GDM1 (cell line): Measurements from ENCODE around the gene PNPLA1.

Experiments used
- DNase-seq: peaks from one replicate; lab custom pipeline; 2025; lab: John Stamatoyannopoulos, UW

The PNPLA1 gene, protein sequence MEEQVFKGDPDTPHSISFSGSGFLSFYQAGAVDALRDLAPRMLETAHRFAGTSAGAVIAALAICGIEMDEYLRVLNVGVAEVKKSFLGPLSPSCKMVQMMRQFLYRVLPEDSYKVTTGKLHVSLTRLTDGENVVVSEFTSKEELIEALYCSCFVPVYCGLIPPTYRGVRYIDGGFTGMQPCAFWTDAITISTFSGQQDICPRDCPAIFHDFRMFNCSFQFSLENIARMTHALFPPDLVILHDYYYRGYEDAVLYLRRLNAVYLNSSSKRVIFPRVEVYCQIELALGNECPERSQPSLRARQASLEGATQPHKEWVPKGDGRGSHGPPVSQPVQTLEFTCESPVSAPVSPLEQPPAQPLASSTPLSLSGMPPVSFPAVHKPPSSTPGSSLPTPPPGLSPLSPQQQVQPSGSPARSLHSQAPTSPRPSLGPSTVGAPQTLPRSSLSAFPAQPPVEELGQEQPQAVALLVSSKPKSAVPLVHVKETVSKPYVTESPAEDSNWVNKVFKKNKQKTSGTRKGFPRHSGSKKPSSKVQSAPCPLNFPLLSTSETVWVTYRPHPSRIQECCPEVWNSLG

DNA sequence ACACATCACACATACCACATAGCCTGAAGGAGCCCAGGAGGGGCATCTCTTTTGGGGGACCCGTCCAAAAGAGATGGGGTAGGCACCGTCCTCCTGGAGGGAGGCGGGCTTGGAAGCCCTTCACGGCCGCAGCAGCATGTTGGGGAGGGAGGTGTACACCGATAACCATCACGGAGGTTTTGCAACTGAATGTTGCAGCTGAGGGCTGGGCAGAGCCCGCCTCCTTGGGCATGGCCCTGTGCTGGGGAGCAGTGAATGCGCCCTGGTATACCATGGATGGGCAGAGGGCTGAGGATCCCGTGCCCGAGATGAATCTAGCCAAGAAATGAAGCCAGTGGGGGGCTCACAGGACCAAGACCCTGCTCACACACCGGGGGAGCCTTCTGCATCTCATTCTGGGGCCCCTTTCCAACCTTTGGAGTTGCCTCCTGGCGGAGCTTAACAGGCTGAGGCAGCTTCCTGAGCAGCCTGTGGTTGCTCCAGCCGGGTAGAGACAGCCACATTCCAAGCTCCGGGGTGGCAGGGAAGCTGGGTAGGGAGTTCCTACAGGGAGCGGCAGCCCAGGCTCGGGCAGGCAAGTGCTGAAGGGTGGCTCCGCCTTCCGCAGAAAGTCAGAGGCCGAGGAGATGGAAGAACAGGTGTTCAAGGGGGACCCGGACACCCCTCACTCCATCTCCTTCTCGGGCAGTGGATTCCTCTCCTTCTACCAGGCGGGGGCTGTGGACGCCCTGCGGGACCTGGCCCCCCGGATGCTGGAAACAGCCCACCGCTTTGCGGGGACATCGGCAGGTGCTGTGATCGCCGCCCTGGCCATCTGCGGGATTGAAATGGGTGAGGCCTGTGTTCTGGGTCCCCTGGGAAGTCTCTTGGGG, at the start of gene PNPLA1:
TSS of gene PNPLA1 (plus strand) at position 227 of the 872 bp plus-strand sequence. CDS start at position 627, 400 bp downstream.
- no peak for DNase-seq

DNA sequence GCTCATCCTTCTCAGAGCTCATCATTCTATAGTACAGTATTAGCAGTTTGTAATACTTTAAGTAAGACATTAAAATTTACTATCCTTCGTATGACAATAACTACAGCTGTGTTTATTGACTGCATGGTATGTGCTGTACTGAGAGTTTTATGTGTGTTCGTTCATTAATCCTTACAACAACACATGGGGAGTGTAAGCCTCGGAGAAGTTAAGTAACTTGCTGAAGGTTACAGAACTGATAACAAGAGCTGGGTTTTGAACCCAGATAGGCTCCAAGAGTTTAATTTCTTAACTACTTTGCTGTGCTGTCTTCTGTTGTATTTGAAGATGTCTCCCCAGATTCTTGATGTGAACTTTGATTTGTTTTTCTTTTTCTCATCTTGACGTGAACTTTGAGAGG, 49.6 kb upstream of the PNPLA1 start:
- DNase-seq = no peak

DNA sequence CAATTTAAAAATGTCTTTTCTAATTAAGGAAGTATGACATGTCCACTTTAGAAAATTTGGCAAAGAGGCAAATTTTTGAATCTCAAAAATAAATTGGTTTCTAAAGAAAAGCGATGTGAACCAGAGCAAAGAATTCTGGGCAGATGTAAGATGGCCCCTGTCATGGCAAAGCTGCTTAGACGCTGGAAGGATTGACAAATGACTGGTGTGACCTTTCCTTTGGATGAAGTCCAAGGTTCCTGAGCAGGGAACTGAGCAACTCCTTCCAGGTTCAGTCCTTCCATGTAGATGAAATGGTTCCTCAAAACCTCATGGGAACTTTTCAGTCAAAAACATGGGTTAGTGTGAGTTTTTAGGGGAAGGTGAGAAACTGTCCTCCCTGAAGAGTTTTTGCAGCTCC, 48.2 kb upstream of the PNPLA1 start:
- DNase-seq = no peak

DNA sequence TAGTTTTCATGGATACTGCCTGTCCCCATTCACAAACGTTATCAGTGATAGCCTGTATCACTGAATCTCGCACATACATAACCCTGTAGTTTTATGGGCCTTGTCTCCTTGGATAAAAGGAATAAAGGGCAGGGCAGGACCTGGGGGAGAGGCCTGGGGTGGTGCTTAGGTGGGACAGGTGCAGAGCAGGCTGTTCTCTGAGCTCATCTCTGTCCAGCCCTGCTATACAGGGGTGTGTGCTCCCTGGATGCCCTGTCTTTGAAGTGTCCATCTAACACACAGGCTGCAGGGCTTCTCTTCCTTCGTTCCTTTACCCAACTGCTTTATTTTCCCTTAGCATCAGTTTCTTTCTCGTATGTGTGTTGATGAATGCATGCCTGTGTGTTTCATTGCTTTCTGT, 46.9 kb upstream of the PNPLA1 start:
- DNase-seq = no peak

DNA sequence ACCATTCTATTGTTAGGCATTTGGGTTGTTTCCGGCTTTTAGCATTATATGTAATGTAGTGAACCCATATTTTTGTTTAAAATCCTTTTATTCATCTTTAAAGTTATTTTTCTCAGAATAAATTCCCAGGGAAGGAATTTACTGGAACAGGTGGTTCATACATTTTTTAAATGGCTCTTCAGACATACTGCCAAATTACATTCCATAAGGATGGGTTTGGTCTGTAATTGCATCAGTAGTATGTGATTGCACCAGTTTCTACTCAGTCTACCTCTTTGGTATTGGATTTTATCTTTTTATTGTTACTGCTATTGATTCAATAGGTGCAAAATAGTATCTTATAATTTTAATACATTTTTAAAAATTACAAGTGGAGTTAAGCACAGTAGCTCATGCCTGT, 46.2 kb upstream of the PNPLA1 start:
- no peak for DNase-seq

DNA sequence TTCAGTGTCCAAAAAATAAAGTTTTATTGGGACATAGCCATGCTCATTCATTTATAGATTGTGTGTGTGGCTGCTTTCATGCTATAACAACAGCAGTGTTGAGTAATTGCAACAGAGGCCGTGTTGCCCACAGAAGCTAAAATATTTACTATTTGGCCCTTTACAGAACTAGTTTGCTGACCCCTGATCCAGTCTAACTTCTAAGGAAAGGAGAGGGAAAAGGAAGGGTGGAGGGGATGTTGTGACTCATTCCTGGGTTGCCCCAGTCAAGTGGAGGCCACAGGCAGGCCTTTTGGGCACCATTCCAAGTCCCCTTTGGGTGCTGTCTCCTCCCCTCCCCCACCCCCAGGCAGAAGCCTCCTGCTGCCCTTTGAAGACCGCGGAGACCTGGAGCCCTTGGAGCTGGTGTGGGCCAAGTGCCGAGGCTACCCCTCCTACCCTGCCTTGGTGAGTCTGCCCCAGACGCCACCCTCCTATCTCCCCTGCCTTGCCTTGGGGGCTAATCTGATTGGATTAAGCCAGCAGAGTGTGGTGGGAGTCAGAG, 44.9 kb upstream of the PNPLA1 start:
- DNase-seq = no peak

DNA sequence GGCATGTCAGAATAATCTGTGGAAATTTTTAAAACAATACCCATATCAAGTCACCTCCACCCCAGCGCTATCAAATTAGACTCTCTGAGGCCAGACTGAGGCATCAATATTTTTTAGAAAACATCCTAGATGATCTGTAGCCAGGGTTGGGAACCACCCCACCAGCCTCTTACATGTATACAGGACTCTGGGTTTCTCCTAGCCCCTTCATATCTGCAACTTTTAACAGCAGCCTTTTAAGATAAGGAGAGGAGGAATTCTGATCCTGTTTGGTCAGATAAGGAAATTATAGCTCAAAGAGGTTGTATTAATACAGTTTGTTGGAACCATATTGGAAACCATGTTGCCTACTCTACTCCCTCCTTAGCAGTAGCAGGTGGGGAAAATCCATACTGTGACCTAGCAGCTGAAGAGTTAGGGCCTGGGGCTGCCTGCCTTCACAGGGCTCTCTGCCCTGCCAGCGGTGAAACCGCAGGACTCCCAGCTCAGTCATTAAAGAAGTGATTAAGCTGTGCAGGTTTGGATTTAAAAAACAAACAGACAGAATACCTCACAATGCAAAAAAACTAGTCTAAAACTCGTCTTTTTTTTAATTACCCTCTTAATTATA, 43.3 kb upstream of the PNPLA1 start:
- DNase-seq = no peak

DNA sequence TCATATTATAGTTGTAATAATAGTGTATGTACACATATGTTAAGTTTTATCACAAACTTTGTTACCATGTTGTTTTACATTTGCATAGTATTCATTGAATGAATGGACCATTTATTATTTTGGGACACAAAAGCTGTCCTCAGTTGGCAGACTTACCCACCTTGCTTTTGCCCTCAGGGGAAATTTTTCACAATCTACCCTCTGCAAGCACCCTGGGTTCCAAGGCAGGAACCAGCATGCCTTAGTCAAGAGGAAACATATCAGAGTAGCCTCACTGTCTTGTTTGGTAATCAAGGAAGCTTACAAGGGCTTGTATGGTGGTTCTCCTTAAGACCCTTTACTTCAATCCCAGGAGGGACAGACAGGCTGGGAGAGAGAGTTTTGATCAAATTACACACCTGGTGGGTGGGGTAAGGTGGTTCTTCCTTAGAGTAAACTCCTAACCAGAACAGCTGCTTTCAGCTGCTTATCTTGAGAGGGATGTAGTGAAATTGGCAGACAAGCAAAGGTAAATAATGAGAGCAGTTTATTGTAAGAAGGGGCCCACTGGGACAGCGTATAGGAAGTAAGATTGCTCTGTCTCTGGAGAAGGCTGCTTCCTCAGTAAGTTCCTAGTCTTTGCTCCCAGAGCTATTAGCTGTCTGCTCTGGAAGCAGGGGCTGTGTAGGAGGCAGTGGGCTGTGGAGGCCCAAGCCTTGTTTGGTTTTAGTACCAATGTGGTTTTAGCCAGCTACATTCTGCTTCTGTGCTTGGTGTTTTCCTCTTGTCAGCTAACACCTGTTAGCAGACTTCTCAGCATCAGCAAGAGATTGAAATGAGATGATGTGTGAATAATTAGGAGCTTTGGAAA, 42.3 kb upstream of the PNPLA1 start:
- no peak for DNase-seq

DNA sequence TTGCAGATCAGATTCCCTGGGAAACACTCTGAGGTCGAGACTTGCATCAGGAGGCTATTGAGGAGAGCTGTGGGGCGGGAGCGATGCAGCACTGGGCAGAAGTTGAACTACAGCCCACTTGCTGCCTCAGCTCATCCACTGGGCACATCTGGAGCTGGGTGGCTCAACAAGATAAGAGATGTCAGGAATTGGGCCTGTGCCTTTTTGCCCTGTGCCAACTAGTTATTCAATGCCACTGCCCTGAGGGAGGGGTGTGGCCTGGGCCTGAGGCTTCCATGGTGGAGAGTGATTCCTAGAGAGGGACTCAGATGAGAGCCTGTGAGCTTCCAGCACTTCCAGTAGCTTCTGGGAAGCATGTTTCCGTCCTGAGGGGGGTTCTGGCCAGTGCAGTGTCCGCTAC, 40.6 kb upstream of the PNPLA1 start:
- DNase-seq = no peak

DNA sequence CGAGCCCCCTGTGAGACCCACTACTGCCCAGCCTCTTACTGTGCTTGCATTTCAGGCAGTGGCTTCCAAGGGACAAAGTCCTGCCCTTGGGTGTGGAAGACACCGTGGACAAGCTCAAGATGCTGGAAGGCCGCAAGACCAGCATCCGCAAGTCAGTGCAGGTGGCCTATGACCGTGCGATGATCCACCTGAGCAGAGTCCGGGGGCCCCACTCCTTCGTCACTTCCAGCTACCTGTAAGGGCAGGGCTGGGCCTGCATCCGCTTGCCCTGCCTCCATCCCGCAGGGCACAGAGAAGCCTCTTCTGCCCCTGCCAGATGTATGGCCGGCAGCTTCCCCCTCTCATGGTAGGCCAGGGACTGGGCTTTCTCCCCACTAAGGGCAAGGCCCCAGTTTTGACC, 39.5 kb upstream of the PNPLA1 start:
- DNase-seq = no peak

DNA sequence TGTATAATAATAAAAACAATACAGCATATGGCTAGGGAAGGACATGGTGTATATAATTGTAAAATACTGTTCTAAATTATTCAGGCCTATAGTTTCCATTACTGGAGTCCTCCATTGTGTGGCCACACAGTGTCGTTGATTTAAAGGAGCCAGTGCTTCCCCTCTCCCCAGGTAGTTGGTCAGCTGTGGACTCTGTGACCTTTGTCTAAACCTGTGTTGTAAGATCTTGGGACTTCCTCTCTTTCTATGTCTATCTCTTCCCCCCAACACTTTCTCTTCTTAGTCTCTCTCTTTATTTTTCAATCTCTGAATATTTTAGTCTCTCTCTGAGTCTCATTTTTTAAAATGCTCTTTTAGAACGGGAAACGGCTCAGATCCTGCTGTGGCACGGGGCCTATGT, 37.7 kb upstream of the PNPLA1 start:
- DNase-seq = no peak

DNA sequence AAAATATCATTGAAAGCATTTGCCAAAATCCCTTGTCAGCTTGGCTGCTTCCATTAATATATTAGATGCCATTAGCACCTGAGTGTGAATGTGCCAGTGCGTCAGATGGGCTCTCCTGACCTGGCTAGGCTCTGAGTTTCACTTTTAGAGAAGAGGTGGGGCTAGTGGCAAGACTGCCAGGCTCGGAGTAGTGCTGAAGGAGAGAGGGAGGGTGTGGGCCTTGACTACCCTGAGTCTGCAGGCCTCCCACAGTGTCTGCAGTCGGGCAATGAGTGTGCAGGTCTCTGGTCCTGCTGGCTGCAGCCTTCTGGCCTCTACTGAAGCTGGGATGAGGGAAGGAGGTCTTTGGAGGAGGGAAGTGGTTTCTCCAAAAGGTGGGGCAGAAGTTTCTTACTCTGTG, 34.6 kb upstream of the PNPLA1 start:
- DNase-seq = no peak

DNA sequence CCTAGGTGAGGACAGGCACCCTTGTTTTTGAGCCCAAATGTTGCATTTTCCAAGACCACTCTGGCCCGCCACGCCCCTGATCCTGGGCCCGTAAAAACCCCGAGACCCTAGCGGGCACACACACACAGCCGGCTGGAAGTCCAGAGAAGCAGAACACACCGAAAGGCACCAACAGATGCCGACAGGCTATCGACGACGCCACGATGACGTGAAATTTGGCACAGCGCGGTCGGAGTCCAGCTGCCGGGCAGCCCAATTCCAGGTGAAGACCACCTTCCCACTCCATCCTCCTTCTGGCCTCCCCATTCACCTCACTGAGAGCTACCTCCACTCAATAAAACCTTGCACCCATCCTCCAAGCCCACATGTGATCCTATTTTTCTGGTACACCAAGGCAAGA, 34.0 kb upstream of the PNPLA1 start:
- no peak for DNase-seq

DNA sequence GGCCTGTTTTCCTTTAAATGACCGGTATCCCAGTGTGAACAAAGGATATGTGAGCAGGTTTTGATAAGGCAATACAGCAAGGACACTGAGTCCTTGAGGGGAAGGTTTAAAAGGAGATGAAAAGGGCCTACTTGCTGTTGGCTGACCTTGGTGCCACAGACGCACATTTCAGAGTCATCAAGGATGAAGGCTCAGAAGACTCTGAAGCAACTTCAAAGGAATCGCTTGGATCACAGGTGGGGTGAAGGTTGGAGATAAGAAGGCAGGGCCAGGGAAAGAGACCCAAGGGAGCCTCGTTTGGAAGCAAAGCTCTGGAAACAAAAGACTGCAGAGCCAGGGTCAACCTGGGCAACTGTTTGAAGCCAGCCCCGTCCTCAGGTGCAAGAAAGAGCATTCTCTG, 30.1 kb upstream of the PNPLA1 start:
- DNase-seq = no peak

DNA sequence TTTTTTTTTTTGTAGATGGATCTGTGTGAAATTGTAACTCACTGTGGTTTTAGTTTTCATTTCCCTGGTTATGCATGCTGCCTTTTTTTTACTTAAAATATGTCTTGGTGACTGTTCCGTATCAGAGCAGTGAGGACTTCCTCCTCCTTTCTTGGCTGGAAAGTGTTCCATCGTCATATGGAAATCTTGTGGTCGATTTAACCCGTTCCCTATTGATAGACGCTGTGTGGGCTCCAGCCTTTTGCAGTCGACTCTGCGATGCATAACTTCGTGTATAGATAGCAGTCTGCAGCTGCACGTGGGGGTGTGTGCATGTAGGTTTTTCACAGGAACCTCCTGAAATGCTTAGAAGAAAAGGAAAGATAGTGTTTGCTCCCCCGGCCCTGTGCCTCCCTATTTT, 28.1 kb upstream of the PNPLA1 start:
- peak; percentile 61 for DNase-seq

DNA sequence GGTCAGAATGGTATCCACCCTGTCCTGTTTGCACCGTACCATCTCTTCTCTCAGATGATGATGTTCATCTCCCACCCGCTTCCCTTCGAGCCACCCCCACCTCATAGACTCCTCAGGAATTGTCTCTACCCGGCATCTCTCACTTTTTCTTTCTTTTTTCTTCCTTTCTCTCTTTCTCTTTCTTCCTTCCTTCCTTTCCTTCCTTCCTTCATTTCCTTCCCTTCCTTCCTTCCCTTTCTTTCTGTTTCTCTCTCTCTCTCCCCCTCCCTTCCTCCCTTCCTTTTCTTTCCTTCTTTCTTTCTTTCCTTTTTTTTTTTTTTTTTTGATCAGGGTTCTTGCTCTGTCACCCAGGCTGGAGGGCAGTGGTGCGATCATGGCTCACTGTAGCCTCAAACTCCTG, 27.7 kb upstream of the PNPLA1 start:
- no peak for DNase-seq

DNA sequence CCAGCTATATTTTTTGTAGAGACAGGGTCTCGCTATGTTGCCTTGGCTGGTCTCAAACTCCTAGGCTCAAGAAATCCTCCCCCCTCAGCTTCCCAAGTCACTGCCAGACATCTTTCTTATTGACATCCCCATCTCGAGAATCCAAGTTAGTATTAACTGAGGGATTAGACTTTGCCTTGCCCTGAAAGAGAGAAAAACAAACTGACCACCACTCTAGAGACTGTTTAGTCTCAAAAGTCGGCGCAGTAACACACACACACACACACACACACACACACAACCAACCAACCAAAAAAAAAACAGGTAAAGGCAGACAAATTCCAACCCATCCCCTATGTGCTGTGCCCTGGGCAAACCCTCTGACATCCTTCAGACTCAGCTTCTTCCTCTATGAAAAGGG, 27.2 kb upstream of the PNPLA1 start:
- DNase-seq = no peak

DNA sequence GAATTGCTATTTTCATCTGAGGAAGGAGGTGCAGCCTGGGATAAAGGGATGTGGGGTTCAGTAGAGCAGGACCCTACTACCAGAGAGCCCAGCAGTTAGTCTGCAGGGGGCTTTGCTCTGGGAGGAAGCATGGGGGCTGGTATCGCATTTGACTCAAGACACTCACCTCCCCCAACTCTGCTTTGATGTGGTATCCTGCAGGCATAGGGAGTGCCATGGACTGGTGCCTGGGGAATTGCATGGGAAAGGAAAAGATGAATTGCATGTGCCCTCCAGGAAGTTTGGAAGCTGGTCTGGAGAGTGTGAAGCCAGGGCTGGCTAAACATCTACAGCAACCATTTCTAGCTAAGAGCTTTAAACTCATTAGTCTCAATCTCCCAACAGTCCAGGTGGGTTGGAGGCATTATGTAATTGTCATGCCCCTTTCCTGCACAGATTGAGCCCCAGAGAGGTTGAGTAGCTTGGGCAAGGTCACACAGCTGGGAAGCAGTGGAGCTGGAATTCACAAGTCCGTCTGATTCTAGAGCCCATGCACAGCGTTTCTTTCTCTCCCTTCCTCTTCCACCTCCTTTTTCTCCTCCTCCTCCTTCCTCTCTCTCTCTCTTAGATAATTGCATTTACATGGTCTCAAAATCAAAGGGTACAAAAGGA, 26.2 kb upstream of the PNPLA1 start:
- DNase-seq = no peak

DNA sequence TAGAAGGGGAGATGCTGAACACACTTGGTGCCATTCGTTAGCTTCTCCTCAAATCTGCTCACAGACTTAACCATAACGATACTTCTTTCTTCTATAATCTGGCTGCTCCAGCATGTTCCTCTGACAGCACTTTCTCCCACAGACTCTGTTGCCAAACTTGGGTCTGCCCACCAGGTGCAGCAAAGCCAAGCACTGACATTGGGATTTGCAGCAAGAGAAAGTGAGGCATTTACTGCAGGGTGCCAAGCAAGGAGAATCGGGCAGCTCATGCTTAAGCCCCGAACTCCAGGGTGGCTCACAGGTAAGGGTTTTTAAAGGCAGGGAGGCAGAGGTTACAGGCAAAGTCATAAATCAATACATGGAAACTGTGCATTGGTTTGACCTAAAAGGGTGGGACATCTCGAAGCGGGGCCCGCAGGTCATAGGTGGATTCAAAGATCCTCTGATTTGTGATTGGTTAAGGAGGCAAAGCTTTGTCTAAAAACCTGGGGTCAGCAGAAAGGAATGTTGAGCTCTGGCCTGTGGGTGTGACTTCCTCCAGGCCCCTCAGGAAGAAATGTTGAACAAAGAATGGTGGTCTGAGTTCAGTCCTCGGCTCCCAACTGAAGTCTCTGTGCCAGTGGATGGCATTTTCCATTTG, 25.1 kb upstream of the PNPLA1 start:
- DNase-seq = no peak

DNA sequence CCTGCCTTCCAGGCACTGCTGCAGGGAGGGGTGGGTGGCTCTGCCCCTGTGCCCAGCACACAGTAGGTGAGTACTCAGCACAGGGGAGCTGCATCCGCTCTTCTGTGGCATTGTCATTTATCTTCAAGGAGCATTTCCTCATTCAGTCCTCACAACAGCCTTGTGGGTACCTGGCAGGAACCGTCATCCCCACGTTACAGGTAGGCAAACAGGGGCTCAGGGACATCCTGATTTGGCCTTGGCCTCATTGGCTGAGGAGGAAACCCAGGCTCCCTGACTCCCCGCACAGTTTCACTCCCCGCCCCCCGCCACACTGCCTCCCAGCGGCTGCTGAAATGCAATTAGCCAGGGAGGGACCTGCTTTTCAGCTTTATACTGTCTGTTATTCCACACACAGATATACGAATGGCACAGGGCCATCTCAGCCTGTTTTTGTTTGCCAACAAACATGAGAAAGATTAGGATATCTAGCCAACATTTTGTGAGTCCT, 24.2 kb upstream of the PNPLA1 start:
- DNase-seq = no peak
